SU-DHL-6 (cell line): Measurements from ENCODE around the gene D2HGDH.
"Not testable (repeated sequence)": the region's sequence is repeated elsewhere in the genome, so short reads cannot be mapped to it uniquely, and the experiment has no call there.

Source experiments
- H2AFZ ChIP-seq: fragments of 200-600 bp; sonication (generic); 2 replicates; pipeline ENCODE4 v1.6.1; 2014; ENCODE audit warnings: low read depth, mild to moderate bottlenecking, moderate library complexity, mixed read lengths, antibody characterized with exemption, low read length; ENCODE audit not compliant: severe bottlenecking
- H3F3A ChIP-seq: fragments of 200-600 bp; shearing (Covaris generic); 2 replicates; pipeline ENCODE4 v1.6.0; 2016; ENCODE audit warnings: antibody characterized with exemption, mild to moderate bottlenecking; ENCODE audit not compliant: insufficient read depth
- H3K27ac ChIP-seq: fragments of 200-600 bp; sonication (generic); 2 replicates; pipeline ENCODE4 v1.5.1; 2016; ENCODE audit warnings: low read depth, mild to moderate bottlenecking, low read length, moderate library complexity, mixed read lengths
- H3K27me3 ChIP-seq: fragments of 200-600 bp; sonication (generic), shearing (Covaris generic); 2 replicates; pipeline ENCODE4 v1.6.0; 2014; ENCODE audit warnings: mild to moderate bottlenecking, low read length
- H3K36me3 ChIP-seq: fragments of 200-600 bp; sonication (generic); 2 replicates; pipeline ENCODE4 v1.6.1; 2014; ENCODE audit warnings: mild to moderate bottlenecking, low read length, mixed read lengths
- H3K4me2 ChIP-seq: fragments of 300-600, 200-600 bp; shearing (Covaris generic), sonication (generic); 2 replicates; pipeline ENCODE4 v1.6.0; 2014; ENCODE audit warnings: low read length, low read depth, mild to moderate bottlenecking; ENCODE audit not compliant: poor library complexity, severe bottlenecking
- H3K4me3 ChIP-seq: fragments of 200-600 bp; sonication (generic); 2 replicates; pipeline ENCODE4 v1.5.1; 2014; ENCODE audit warnings: antibody characterized with exemption, low read length, mild to moderate bottlenecking, mixed read lengths; ENCODE audit not compliant: insufficient read depth, poor library complexity, severe bottlenecking
- H3K79me2 ChIP-seq: fragments of 200-600 bp; sonication (generic); 2 replicates; pipeline ENCODE4 v1.6.1; 2014; ENCODE audit warnings: mild to moderate bottlenecking, low read length, moderate library complexity; ENCODE audit not compliant: insufficient read depth
- H3K9ac ChIP-seq: fragments of 200-600 bp; sonication (generic); 2 replicates; pipeline ENCODE4 v1.7.0; 2014; ENCODE audit warnings: mild to moderate bottlenecking, low read length
- H3K9me2 ChIP-seq: fragments of 200-600 bp; sonication (generic); replicated peaks from 2 replicates; pipeline ENCODE4 v1.6.1; 2014; ENCODE audit warnings: low read length; ENCODE audit not compliant: insufficient read depth
- H3K9me3 ChIP-seq: fragments of 200-600 bp; sonication (generic); 2 replicates; pipeline ENCODE4 v1.6.1; 2014; ENCODE audit warnings: low read length, mixed read lengths; ENCODE audit not compliant: insufficient read depth
- H4K20me1 ChIP-seq: fragments of 200-600 bp; sonication (generic); 2 replicates; pipeline ENCODE4 v1.6.1; 2014; ENCODE audit warnings: low read depth, mild to moderate bottlenecking, antibody characterized with exemption, low read length, moderate library complexity, mixed read lengths
- CTCF ChIP-seq: fragments of 200-600 bp; sonication (generic); IDR thresholded peaks from one replicate; pipeline ENCODE4 v1.5.1; 2017; ENCODE audit warnings: antibody characterized with exemption, mild to moderate bottlenecking, low read length, moderate library complexity; ENCODE audit not compliant: insufficient read depth, poor library complexity, severe bottlenecking
- EZH2phosphoT487 ChIP-seq: fragments of 200-600 bp; sonication (generic), shearing (Covaris generic); conservative IDR thresholded peaks from 2 replicates; pipeline ENCODE4 v1.6.1; 2018; ENCODE audit warnings: mild to moderate bottlenecking, antibody characterized with exemption, low read length, moderate library complexity, mixed read lengths

D2HGDH gene

GRCh38 chr2:241755777-241756176, 21.3 kb downstream of the D2HGDH start:
- H3K79me2 ChIP-seq = no peaks in the 10 kb centered on the region
- H2AFZ ChIP-seq = no peak overlapping the region
- H3K4me3 ChIP-seq = no peak overlapping the region
- no peaks in the 10 kb centered on the region for H4K20me1 ChIP-seq
- no peaks in the 10 kb centered on the region; the same call in 1 of the 2 replicates for H3F3A ChIP-seq
- H3K9me2 ChIP-seq = no peaks in the 10 kb centered on the region
- H3K9ac ChIP-seq = no peak overlapping the region
- H3K4me2 ChIP-seq = no peak overlapping the region
- H3K36me3 ChIP-seq = peaks cover 4% of the 10 kb centered on the region; the same call in 1 of the 2 replicates
- H3K27ac ChIP-seq = no peak overlapping the region
- no peak for TF ChIP-seq EZH2phosphoT487
- TF ChIP-seq CTCF = no peak
- no peaks in the 10 kb centered on the region for H3K9me3 ChIP-seq
- no peaks in the 10 kb centered on the region for H3K27me3 ChIP-seq

GRCh38 chr2:241759067-241759807, 24.8 kb downstream of the D2HGDH start:
- H3K9me2 ChIP-seq = no peaks in the 10 kb centered on the region
- no peak for TF ChIP-seq CTCF
- no peak for TF ChIP-seq EZH2phosphoT487
- no peaks in the 10 kb centered on the region for H3K27me3 ChIP-seq
- no peak overlapping the region for H3K4me2 ChIP-seq
- no peaks in the 10 kb centered on the region for H3K79me2 ChIP-seq
- H3K9ac ChIP-seq = no peak overlapping the region
- no peak overlapping the region for H3K27ac ChIP-seq
- H3K9me3 ChIP-seq = no peaks in the 10 kb centered on the region
- no peak overlapping the region for H3K4me3 ChIP-seq
- no peaks in the 10 kb centered on the region for H4K20me1 ChIP-seq
- H3F3A ChIP-seq = no peaks in the 10 kb centered on the region; the same call in 1 of the 2 replicates
- H2AFZ ChIP-seq = no peak overlapping the region
- H3K36me3 ChIP-seq = peaks cover 4% of the 10 kb centered on the region; the same call in 1 of the 2 replicates

GRCh38 chr2:241759893-241760292, 25.5 kb downstream of the D2HGDH start:
- H3K79me2 ChIP-seq, H3K36me3 ChIP-seq, H3K4me3 ChIP-seq, H3K27ac ChIP-seq, H2AFZ ChIP-seq, H3K27me3 ChIP-seq, H3F3A ChIP-seq, H3K9ac ChIP-seq, H3K9me2 ChIP-seq, H3K9me3 ChIP-seq, H4K20me1 ChIP-seq, H3K4me2 ChIP-seq: not testable (repeated sequence)

- H4K20me1 ChIP-seq = no peaks in the 10 kb centered on the region
- peaks cover 4% of the 10 kb centered on the region; the same call in 1 of the 2 replicates for H3K36me3 ChIP-seq
- H3K79me2 ChIP-seq = no peaks in the 10 kb centered on the region
- no peak overlapping the region for H2AFZ ChIP-seq
- H3K9me3 ChIP-seq = no peaks in the 10 kb centered on the region
- no peak for TF ChIP-seq CTCF
- no peak for TF ChIP-seq EZH2phosphoT487
- no peak overlapping the region for H3K4me3 ChIP-seq
- H3K4me2 ChIP-seq = no peak overlapping the region
- H3K9ac ChIP-seq = no peak overlapping the region
- H3K27me3 ChIP-seq = no peaks in the 10 kb centered on the region
- no peaks in the 10 kb centered on the region for H3K9me2 ChIP-seq
- no peak overlapping the region for H3K27ac ChIP-seq
- no peaks in the 10 kb centered on the region; the same call in 1 of the 2 replicates for H3F3A ChIP-seq
Measured at GRCh38 chr2:241760301-241760771, 25.9 kb downstream of the D2HGDH start.
